Neural crest cell (in vitro differentiated cells): ENCODE data around the gene NFASC. TPM values are rescaled to one million over a fixed set of nuclear protein-coding genes. Genes with fewer than 3 reads are reported as not detected.
A peak's percentile ranks its signal among the peaks of the same experiment; 100 is the strongest.

Experiments used
- DNase-seq: peaks from one replicate; pipeline ENCODE4 v3.0.0; 2021; ENCODE audit warnings: low read depth, mixed read lengths, low spot score
- H3K27ac Mint-ChIP-seq: one replicate; pipeline ENCODE4 v1.8.0; 2021; ENCODE audit warnings: mild to moderate bottlenecking, mixed read lengths; ENCODE audit not compliant: unreplicated experiment
- H3K27me3 Mint-ChIP-seq: 2 replicates; pipeline ENCODE4 v1.8.0; 2021; ENCODE audit warnings: low read depth, mild to moderate bottlenecking, mixed read lengths
- H3K36me3 Mint-ChIP-seq: 2 replicates; pipeline ENCODE4 v1.8.0; 2021; ENCODE audit warnings: low read depth, mild to moderate bottlenecking, mixed read lengths
- H3K4me1 Mint-ChIP-seq: 2 replicates; pipeline ENCODE4 v1.8.0; 2021; ENCODE audit warnings: mixed read lengths
- H3K4me3 Mint-ChIP-seq: one replicate; pipeline ENCODE4 v1.8.0; 2021; ENCODE audit warnings: mild to moderate bottlenecking, mixed read lengths
- H3K9me3 Mint-ChIP-seq: 2 replicates; pipeline ENCODE4 v1.8.0; 2021; ENCODE audit warnings: mixed read lengths
- CTCF ChIP-seq: fragments of 200-600 bp; sonication (generic); conservative IDR thresholded peaks from 2 replicates; pipeline ENCODE4 v1.5.0; 2021; ENCODE audit warnings: antibody characterized with exemption, mild to moderate bottlenecking
- total RNA-seq: library from RNA; stranded (reverse); gene quantifications from 2 replicates; pipeline ENCODE4 v1.2.1, GENCODE V29; 2021

Gene NFASC
- total RNA-seq, 1 donor from 2014 or later = 12.9 TPM

- Mint-ChIP-seq H3K9me3 (no peaks in the 10 kb centered on the region), H3K36me3 (no peaks in the 10 kb centered on the region), H3K4me1 (peaks cover 5% of the 10 kb centered on the region), H3K4me3 (no peak overlapping the region), H3K27ac (no peak overlapping the region), H3K27me3 (peaks cover 10% of the 10 kb centered on the region)
- peak; percentile 82 for DNase-seq
- peak; percentile 93 for TF ChIP-seq CTCF
Measured at GRCh38 chr1:204941421-204942338, 71.0 kb downstream of the NFASC start.

- Mint-ChIP-seq H3K4me1 (peaks cover 10% of the 10 kb centered on the region), H3K27ac (no peak overlapping the region), H3K27me3 (no peaks in the 10 kb centered on the region), H3K36me3 (no peaks in the 10 kb centered on the region), H3K9me3 (no peaks in the 10 kb centered on the region), H3K4me3 (no peak overlapping the region)
- DNase-seq = no peak
- no peak for TF ChIP-seq CTCF
Measured at GRCh38 chr1:204943495-204943894, 72.8 kb downstream of the NFASC start.

- Mint-ChIP-seq H3K4me1 (peaks cover 10% of the 10 kb centered on the region), H3K9me3 (no peaks in the 10 kb centered on the region), H3K27me3 (no peaks in the 10 kb centered on the region), H3K27ac (no peak overlapping the region), H3K4me3 (no peak overlapping the region), H3K36me3 (no peaks in the 10 kb centered on the region)
- no peak for TF ChIP-seq CTCF
- DNase-seq = no peak
Measured at GRCh38 chr1:204944662-204945061, 74.0 kb downstream of the NFASC start.

GRCh38 chr1:204945565-204945977, 74.9 kb downstream of the NFASC start:
- Mint-ChIP-seq H3K4me1 (peaks cover 10% of the 10 kb centered on the region), H3K36me3 (no peaks in the 10 kb centered on the region), H3K9me3 (no peaks in the 10 kb centered on the region), H3K27ac (no peak overlapping the region), H3K27me3 (no peaks in the 10 kb centered on the region), H3K4me3 (no peak overlapping the region)
- TF ChIP-seq CTCF = no peak
- DNase-seq = no peak

GRCh38 chr1:204946640-204947039, 76.0 kb downstream of the NFASC start:
- DNase-seq = no peak
- no peak overlapping the region for H3K27ac Mint-ChIP-seq
- no peaks in the 10 kb centered on the region for H3K9me3 Mint-ChIP-seq
- no peak for TF ChIP-seq CTCF
- peaks cover 10% of the 10 kb centered on the region for H3K4me1 Mint-ChIP-seq
- H3K36me3 Mint-ChIP-seq = no peaks in the 10 kb centered on the region
- no peaks in the 10 kb centered on the region for H3K27me3 Mint-ChIP-seq
- H3K4me3 Mint-ChIP-seq = no peak overlapping the region
